GM21737 (cell line): Measurements from ENCODE around the gene HBD.

Experiments
- ATAC-seq: cut with Tn5 transposase; IDR thresholded peaks from one replicate; pipeline ENCODE4 v1.9.1; 2021; ENCODE audit warnings: mild to moderate bottlenecking, moderate library complexity; ENCODE audit not compliant: unreplicated experiment

HBD gene

GRCh38 chr11:5196731-5197130 lies 37.6 kb downstream of the HBD start:
- ATAC-seq: no peak

- no peak for ATAC-seq
Observed at GRCh38 chr11:5196067-5196466, 38.2 kb downstream of the HBD start.

- ATAC-seq: no peak
Observed at GRCh38 chr11:5192738-5193137, 41.5 kb downstream of the HBD start.

- no peak for ATAC-seq
Observed at GRCh38 chr11:5188201-5188600, 46.1 kb downstream of the HBD start.
